ENCODE results near the gene TMEM52.

Gene TMEM52

GRCh38 chr1:1946540-1946939 is 27.5 kb upstream of the TMEM52 start:
- no peak overlapping the region for H3K27ac ChIP-seq
- no peak for TF ChIP-seq CTCF (conservative IDR thresholded peaks at IDR 0.05)

- H3K27ac ChIP-seq, result no peak overlapping the region
- no peak for TF ChIP-seq CTCF (conservative IDR thresholded peaks at IDR 0.05)
Observed at GRCh38 chr1:1945782-1946393, 26.8 kb upstream of the TMEM52 start.

GRCh38 chr1:1943834-1944570 is 24.9 kb upstream of the TMEM52 start:
- H3K27ac ChIP-seq, result peak overlapping the region; percentile 31; the same call in 1 of the 2 replicates
- TF ChIP-seq CTCF (conservative IDR thresholded peaks at IDR 0.05), result peak; percentile 96

GRCh38 chr1:1942753-1943656 is 23.9 kb upstream of the TMEM52 start:
- H3K27ac ChIP-seq, result peak overlapping the region; percentile 31; the same call in 1 of the 2 replicates
- TF ChIP-seq CTCF (conservative IDR thresholded peaks at IDR 0.05), result no peak

- no peak for TF ChIP-seq CTCF (conservative IDR thresholded peaks at IDR 0.05)
- no peak overlapping the region for H3K27ac ChIP-seq
Observed at GRCh38 chr1:1941868-1942752, 23.0 kb upstream of the TMEM52 start.

GRCh38 chr1:1941211-1941841 is 22.2 kb upstream of the TMEM52 start:
- no peak overlapping the region for H3K27ac ChIP-seq

More at GRCh38 chr1:1941211-1941841, 22.2 kb upstream of the TMEM52 start:
- no peak for TF ChIP-seq CTCF (conservative IDR thresholded peaks at IDR 0.05)
